GM12801 (cell line): ENCODE results near the gene BORCS5.

Experiments
- TF ChIP-seq, protein P1 (sequence below): IDR thresholded peaks from one replicate; pipeline ENCODE4 v1.5.1; 2011; ENCODE audit warnings: control low read depth; ENCODE audit not compliant: insufficient read length; ENCODE audit errors: extremely low read depth

The BORCS5 gene

DNA sequence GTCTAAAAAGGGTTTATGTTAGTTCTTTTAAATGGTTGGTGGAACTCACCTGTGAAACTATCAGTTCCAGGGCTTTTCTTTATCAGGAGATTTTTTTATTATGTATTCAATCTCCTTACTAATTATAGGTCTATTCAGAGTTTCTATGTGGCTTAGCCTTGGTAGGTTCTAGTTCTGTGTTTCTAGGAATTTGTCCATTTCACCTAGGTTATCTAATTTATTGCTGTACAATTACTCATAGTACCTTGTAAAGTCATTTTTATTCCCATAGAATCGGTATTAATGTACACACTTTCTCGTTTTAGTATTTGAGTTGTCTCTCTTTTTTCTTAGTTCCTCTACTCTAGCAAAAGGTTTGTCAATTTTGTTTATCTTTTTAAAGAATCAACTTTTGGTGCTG lies 59.0 kb downstream of the BORCS5 start:
- TF ChIP-seq, protein P1, sequence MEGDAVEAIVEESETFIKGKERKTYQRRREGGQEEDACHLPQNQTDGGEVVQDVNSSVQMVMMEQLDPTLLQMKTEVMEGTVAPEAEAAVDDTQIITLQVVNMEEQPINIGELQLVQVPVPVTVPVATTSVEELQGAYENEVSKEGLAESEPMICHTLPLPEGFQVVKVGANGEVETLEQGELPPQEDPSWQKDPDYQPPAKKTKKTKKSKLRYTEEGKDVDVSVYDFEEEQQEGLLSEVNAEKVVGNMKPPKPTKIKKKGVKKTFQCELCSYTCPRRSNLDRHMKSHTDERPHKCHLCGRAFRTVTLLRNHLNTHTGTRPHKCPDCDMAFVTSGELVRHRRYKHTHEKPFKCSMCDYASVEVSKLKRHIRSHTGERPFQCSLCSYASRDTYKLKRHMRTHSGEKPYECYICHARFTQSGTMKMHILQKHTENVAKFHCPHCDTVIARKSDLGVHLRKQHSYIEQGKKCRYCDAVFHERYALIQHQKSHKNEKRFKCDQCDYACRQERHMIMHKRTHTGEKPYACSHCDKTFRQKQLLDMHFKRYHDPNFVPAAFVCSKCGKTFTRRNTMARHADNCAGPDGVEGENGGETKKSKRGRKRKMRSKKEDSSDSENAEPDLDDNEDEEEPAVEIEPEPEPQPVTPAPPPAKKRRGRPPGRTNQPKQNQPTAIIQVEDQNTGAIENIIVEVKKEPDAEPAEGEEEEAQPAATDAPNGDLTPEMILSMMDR: no peak

DNA sequence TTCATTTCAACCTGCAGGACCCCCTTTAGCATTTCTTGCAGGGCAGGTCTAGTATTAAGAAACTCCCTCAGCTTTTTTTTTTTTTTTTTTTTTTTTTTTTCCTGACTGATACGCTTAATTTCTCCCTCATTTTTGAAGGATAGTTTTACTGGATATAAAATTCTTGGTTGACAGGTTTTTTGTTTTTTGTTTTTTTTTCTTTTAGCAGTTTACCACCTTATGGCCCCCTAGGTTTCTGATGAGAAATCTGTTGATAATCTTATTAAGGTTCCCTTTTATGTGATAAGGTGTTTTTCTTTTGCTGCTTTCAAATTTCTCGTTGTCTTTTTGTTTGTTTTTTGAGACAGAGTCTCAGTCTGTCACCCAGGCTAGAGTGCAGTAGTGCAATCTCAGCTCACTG lies 66.5 kb downstream of the BORCS5 start:
- TF ChIP-seq, protein P1: no peak

DNA sequence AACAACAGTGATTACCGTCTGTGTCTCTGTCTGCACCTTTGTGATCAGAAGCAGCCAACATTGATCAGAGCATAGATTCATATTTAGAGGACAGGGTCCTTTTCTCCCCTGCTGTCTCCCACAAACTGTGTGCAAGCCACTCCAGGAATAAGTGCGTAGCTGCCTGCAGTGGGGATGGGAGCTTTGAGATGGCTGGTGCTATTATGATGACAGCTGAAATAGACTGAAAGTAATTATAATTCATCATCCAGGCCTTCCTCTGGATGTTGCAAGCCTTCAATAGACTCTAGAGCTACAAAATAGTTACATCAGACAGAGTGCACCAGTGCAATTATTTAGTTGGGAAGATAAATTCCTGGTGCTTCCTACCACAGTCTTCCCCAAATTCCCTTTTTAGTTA lies 68.1 kb downstream of the BORCS5 start:
- TF ChIP-seq, protein P1: no peak

DNA sequence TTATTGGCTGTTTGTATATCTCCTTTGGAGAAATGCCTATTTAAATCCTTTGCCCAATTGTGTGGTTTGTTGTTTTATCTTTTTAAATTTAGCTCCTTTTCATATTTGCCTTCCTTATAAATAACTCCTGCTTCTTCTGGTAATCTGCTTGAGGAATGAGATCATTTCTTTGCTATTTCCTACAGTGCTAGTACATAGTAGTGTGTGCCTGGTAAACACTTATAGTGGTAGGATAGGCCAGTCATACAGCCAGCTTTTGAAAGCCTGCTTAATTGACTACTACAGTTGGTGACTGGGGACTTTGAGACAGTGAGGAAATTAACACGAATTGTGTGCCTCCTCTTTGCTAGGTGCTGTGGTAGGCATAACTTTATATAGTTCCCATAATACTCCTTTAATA lies 68.7 kb downstream of the BORCS5 start:
- TF ChIP-seq, protein P1: no peak

DNA sequence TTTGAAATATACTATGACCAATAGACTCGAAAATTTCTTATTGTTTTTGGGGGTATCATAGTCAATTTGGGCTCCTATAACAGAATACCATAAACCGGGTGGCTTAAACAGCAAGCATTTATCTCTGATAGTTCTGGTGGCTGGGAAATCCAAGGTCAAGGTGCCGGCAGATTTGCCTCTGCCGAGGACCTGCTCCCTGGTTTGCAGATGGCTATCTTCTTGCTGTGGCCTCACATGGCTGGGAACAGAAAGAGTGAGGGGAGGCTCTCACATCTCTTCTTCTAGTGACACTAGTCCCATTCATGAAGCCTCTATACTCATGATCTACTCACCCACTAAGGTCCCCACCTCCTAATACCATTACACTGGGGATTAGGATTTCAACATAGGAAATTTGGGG lies 70.7 kb downstream of the BORCS5 start:
- TF ChIP-seq, protein P1: no peak

DNA sequence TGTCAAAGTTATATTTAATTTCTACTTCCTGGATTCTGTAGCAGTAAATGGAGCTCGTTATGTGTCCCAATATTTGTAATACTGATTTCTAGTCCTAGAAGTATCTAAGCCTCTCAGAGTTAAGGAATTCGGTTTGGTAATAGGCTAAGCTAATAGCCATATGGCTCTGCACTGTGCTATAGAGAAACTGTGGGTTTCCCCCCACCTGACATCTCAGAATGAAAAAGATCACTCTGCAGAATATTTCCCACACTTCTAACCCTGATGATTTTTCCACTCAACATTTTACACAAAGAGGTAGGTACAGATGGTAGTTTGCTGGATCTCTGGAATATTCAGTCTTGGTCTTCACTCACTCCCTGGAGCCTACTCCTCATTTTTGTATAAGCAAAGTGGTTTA lies 71.2 kb downstream of the BORCS5 start:
- TF ChIP-seq, protein P1: no peak

DNA sequence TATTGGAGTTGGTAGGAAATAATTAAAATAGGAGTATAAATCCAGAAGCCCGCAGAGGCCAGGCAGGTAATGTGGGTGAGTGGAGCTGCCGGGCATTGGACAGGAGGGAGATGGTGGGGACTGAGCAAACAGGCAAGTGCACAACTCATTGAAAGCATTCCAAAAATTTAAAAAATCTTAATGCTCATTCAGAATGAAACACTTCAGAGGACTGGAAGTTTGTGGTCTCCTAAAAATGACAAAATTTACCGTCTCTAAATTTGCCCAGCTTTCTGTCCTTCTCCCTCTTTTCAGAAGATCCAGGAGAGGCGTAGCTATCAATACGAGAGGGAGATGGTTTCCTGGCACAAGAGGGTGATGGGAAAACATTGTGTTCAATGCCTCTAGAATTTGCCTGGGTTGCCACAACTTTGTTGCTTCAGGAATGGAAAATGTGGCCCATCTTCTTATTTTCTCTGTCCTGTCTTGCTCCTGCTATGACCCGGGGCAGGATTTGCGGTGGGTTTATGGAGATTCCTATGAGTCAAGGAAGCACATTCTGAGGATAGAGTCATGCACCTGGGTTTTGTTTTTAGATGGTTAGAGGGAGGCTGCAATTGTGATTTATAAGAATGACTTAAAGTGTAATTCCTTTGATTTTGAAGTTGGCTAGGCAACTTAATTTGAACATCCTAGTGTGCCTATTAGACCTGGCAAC lies 72.2 kb downstream of the BORCS5 start:
- TF ChIP-seq, protein P1: no peak
